Stimulated activated effector memory CD8-positive, alpha-beta T cell treated with anti-CD3 and anti-CD28 coated beads, Interleukin-12 subunit alpha, Interleukin-12 subunit beta, amount 100 ng/mL, for 72 hours (primary cell): Measurements from ENCODE around the gene KIF22.
A peak's percentile ranks its signal among the peaks of the same experiment; 100 is the strongest.
"Not testable (repeated sequence)": the region's sequence is repeated elsewhere in the genome, so short reads cannot be mapped to it uniquely, and the experiment has no call there.

Experiments used
- ATAC-seq: fragments of 150-1000 bp; cut with Tn5 transposase; 2 replicates; pipeline ENCODE4 v1.10.0; 2021
- DNase-seq, 2 donors: peaks; one replicate each; pipeline ENCODE4 v3.0.0; 2021 to 2022; ENCODE audit warnings: low spot score in 2 of 2
- H3K27ac Mint-ChIP-seq: one replicate; pipeline ENCODE4 v1.8.0; 2022; ENCODE audit warnings: mild to moderate bottlenecking, mixed read lengths
- H3K36me3 Mint-ChIP-seq: one replicate; pipeline ENCODE4 v1.8.0; 2022; ENCODE audit warnings: mild to moderate bottlenecking, mixed read lengths
- H3K4me1 Mint-ChIP-seq: one replicate; pipeline ENCODE4 v1.8.0; 2022; ENCODE audit warnings: mixed read lengths
- H3K4me3 Mint-ChIP-seq: one replicate; pipeline ENCODE4 v1.8.0; 2022; ENCODE audit warnings: mild to moderate bottlenecking, mixed read lengths
- H3K9me3 Mint-ChIP-seq: one replicate; pipeline ENCODE4 v1.8.0; 2022; ENCODE audit warnings: mixed read lengths

The KIF22 gene

DNA sequence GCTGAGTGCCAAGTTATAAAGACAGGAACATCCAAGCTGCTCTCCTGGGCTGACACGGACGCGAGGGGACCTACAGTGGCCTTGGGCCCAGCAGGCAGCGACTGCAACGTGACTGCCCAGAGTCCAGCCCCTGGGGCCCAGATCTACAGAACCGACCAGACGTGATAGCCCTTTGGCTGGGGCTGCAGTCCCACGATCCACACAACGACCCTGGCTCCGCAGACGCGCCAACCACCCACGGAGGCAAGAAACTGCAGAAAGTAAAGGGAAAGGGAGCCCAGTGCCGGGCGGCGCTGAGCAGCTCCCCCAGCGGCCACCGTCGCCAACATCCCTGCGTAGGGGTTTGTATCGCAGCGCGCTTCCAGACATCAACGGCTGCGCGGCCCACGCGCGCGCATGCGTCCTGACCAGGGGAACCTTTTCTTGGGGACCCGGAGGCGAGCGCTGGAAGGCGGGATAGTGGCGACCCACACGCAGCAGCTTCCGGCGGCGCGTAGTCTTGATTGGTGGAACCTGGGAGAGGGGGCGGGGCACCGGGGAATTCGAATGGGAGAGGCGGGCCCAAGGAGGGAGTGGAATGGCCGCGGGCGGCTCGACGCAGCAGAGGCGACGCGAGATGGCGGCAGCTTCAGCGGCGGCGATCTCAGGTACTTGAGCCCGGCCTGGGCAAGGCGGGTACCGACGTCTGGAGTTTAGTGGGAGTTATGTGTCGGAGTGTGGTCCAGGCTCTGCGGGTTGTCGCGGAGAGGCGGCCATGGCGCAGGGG is at the start of gene KIF22:
Gene KIF22, plus strand, starts transcription at position 569 of the 766 bp plus-strand sequence. Its CDS starts 9 bp downstream, at position 578.
- peak; percentile 99 to 100 for DNase-seq
- Mint-ChIP-seq H3K36me3 (peaks cover 41% of the 10 kb centered on the region), H3K9me3 (no peaks in the 10 kb centered on the region), H3K4me1 (peaks cover 40% of the 10 kb centered on the region), H3K27ac (peak within 1 kb of the TSS; percentile 91), H3K4me3 (peak within 1 kb of the TSS; percentile 92)
- ATAC-seq: peak; percentile 96

DNA sequence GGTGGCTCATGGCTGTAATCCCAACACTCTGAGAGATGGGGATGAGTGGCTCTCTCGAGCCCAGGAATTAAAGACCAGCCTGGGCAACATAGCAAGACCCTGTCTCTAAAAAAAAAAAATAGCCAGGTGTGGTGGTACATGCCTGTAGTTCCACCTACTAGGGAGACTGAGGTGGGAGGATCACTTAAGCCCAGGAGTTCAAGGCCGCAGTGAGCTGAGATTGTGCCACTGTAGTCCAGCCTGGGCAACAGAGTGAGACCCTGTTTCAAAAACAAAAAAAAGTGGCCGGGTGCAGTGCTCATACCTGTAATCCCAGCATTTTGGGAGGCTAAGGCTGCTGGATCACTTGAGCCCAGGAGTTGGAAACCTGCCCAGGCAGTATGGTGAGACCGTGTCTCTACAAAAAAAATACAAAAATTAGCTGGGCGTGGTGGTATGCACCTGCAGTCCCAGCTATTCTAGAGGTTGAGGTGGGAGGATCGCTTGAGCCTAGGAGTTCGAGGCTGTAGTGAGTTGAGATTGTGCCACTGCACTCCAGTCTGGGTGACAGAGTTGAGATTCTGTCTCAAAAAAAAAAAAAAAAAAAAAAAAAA is 47.8 kb upstream of the KIF22 start:
- DNase-seq: no peak
- no peak for ATAC-seq
- H3K9me3 Mint-ChIP-seq: no peaks in the 10 kb centered on the region
- peak overlapping the region; percentile 98 for H3K4me3 Mint-ChIP-seq
- peaks cover 80% of the 10 kb centered on the region for H3K4me1 Mint-ChIP-seq
- peaks cover 57% of the 10 kb centered on the region for H3K36me3 Mint-ChIP-seq
- H3K27ac Mint-ChIP-seq: peak overlapping the region; percentile 100

DNA sequence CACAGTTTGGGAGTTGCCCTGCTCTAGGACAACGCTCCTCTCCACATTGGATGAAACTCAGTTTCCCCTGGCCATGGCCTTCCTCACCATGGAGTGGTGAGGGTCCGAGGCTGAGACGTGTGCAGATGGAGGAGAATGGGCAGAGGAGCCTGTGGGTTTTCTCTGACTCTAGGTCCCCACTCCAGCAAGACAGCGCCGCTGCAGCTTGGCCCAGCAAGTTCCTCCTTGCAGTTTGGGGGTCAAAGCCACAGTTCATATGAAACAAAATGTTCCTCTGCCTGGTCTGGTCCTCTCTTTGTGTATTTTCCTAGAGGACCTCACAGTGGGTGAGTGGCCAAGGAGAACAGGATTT is 47.1 kb upstream of the KIF22 start:
- DNase-seq (no peak), ATAC-seq (no peak)
- H3K9me3 Mint-ChIP-seq: no peaks in the 10 kb centered on the region
- peaks cover 57% of the 10 kb centered on the region for H3K36me3 Mint-ChIP-seq
- peak overlapping the region; percentile 100 for H3K27ac Mint-ChIP-seq
- peaks cover 74% of the 10 kb centered on the region for H3K4me1 Mint-ChIP-seq
- H3K4me3 Mint-ChIP-seq: peak overlapping the region; percentile 98

DNA sequence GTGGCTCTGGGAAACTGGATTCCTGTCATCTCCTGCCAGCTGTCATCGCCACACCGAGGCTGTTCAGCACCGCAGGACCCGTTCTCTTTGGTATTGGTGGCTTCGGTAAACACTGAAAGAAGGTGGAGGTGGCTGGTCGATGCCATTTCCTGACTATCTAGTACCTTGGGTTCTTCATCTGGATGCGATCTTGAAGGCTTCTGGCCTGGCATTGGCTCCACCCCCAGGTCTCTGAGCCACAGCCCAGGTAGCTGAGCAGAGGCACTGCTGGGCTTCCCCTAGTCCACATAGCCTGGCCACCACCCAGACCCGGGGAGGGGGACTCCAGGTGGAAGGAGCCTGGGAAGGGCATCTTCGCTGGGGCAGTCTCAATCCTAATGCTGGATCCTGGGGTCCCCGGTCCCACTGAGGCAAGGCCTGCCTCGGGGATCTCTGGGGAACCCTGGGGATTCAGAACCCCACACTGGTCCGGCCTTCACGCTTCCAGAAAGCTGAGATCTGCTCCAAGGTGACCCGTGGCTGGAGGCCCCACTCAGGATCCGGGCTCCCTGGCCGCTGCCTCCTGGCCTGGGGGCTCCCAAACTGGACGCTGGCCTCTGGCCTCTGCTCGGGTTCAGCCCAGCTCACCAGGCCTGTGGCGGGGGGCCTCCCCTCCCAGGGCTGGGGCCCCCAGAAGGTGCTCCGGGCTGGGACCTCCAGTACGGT is 46.6 kb upstream of the KIF22 start:
- peaks cover 57% of the 10 kb centered on the region for H3K36me3 Mint-ChIP-seq
- peak; percentile 24 to 65 for DNase-seq

DNA sequence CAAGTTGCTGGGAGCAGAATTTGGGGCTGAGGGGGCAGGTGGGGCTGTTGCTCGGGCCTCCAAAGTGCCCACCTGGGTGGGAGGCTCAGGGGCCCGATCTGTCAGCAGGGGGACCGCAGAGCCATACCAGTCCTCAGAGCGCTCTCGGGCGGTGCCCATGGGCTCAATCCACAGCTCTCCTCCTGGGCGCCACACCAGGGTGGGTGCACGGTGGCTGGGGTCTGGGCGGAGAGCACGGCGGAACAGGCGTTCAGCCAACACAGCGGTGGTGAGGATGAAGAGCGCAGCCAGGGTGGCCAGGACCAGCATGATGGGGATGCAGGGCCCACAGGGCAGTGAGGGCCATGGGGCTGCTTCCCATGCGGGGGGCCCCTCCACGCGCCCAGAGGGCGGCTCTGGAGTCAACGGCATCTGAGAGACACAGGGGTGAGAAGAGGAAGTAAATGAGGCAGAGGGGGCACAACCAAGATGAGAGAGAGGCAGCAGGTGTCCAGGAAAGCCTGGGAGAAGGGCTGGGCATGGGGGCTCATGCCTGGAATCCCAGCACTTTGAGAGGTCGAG is 45.9 kb upstream of the KIF22 start:
- ATAC-seq: no peak
- DNase-seq: peak; percentile 12 to 65
- Mint-ChIP-seq H3K4me3 (peak overlapping the region; percentile 98), H3K27ac (peak overlapping the region; percentile 100), H3K36me3 (peaks cover 57% of the 10 kb centered on the region), H3K4me1 (peaks cover 63% of the 10 kb centered on the region), H3K9me3 (no peaks in the 10 kb centered on the region)

More for the DNA sequence above, 46.6 kb upstream of the KIF22 start:
- Mint-ChIP-seq H3K4me3 (peak overlapping the region; percentile 98), H3K9me3 (no peaks in the 10 kb centered on the region), H3K27ac (peak overlapping the region; percentile 100), H3K4me1 (peaks cover 68% of the 10 kb centered on the region)
- no peak for ATAC-seq

DNA sequence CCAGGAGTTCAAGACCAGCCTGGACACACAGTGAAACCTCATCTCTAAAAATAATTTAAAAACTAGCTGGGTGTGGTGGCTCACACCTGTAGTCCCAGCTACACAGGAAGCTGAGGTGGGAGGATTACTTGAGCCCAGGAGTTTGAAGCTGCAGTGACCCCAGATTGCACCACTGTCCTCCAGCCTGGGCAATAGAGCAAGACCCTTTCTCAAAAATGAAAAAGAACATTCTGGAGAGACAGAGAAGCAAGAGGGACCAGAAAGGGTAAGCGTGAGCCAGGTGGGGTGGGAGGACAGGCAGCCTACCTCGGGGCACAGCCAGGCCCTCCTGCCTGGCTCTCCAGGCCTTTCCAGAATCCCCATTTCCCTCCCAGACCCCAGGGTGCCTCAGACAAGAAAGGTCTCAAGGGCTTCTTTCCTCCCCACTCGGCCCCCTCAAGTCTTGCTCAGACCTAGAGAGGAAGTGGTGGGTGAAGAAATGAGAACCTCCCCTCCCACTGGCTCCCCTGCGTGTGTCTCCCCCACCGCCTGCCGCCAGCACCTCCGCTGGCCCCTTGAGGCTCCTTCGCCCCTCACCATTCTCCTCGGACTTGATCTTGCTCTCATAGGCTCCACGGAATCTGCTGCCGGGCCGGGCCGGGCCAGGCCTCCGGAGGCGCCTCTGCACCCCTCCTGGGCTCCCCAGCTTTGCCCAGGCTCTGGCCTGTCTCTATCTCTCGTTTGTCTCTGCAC is 45.3 kb upstream of the KIF22 start:
- peak overlapping the region; percentile 100 for H3K27ac Mint-ChIP-seq
- H3K4me1 Mint-ChIP-seq: peaks cover 57% of the 10 kb centered on the region
- no peaks in the 10 kb centered on the region for H3K9me3 Mint-ChIP-seq
- peaks cover 57% of the 10 kb centered on the region for H3K36me3 Mint-ChIP-seq
- peak; percentile 44 to 86 for DNase-seq
- peak overlapping the region; percentile 98 for H3K4me3 Mint-ChIP-seq
- peak; percentile 85 for ATAC-seq

DNA sequence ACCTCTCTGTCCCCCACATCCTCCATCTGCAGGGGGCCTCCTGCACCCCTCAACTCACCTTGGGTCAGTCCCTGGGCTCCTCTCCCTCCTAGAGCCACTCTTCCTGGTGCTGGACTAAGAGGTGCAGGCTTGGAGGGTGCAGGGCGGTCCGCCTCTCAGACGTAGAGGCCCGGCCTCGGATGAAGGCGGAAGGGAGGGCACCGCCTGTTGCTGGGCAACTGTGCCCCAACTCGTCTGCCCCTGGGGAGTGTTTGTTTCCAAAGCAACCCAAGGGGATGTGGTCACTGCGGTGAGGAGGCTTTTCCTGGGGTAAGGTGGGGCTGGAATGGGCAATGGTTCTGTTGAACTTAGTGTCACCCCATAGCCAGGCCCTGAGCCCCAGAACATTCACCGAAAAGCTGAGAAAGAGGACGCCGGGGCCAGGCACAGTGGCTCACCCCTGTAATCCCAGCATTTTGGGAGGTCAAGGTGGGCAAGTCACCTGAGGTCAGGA is 44.7 kb upstream of the KIF22 start, which contains the start of gene C16orf54:
Gene C16orf54, minus strand, starts transcription at position 138 of the 493 bp plus-strand sequence. CDS start 1,039 bp downstream, outside the sequence.
- ATAC-seq: peak; percentile 92
- peaks cover 57% of the 10 kb centered on the region for H3K36me3 Mint-ChIP-seq
- peaks cover 51% of the 10 kb centered on the region for H3K4me1 Mint-ChIP-seq
- peak within 1 kb of the TSS; percentile 100 for H3K27ac Mint-ChIP-seq
- peak; percentile 74 to 95 for DNase-seq
- H3K9me3 Mint-ChIP-seq: no peaks in the 10 kb centered on the region
- peak within 1 kb of the TSS; percentile 98 for H3K4me3 Mint-ChIP-seq

DNA sequence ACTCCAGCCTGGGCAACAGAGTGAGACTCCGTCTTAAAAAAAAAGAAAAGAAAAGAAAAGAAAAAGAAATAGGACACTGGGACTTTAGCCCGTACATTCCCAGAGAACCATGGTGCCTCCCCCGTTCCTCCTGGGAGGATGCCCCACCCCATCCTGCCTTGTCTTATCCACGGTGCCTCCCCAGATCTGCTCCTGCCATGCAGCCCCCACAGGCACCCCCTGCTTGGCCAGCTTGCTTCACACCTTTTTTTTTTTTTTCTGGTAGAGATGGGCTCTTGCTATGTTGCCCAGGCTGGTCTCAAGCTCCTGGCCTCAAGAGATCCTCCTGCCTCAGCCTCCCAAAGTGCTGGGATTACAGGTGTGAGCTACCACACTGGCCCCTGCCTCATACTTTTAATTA is 44.0 kb upstream of the KIF22 start:
- H3K4me3 Mint-ChIP-seq: peak overlapping the region; percentile 98
- H3K27ac Mint-ChIP-seq: peak overlapping the region; percentile 100
- H3K36me3 Mint-ChIP-seq: peaks cover 53% of the 10 kb centered on the region
- ATAC-seq, H3K9me3 Mint-ChIP-seq: not testable (repeated sequence)
- peaks cover 44% of the 10 kb centered on the region for H3K4me1 Mint-ChIP-seq
- DNase-seq: peak; percentile 12 to 58

DNA sequence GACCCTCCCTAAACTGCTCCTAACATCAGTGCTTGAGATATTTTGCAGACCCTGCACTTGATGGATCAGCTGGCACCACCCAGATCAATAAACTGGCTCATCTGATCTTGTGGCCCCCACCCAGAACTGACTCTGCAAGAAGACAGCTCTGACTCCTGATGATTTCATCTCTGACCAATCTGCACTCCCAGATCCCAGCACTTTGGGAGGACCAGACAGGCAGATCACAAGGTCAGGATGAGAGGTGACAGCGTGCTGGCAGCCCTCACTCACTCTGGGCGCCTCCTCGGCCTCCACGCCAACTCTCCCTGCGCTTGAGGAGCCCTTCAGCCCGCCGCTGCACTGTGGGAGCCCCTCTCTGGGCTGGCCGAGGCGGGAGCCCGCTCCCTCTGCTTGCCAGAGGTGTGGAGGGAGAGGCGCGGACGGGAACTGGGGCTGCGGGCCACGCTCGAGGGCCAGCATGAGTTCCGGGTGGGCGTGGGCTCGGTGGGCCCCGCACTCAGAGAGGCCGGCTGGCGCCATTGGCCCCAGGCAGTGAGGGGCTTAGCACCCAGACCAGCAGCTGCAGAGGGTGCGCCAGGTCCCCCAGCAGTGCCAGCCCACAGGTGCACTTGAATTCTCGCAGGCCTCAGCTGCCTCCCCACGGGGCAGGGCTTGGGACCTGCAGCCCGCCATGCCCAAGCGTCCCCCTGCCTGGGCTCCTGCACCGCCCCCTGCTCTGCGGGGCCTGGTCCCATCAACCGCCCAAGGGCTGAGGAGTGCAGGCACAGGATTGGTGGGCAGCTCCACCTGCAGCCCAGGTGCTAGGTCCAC is 42.4 kb upstream of the KIF22 start:
- H3K9me3 Mint-ChIP-seq: no peaks in the 10 kb centered on the region
- H3K27ac Mint-ChIP-seq: no peak overlapping the region
- no peak for DNase-seq
- peaks cover 37% of the 10 kb centered on the region for H3K36me3 Mint-ChIP-seq
- H3K4me3 Mint-ChIP-seq: no peak overlapping the region
- H3K4me1 Mint-ChIP-seq: peaks cover 38% of the 10 kb centered on the region
- ATAC-seq: no peak

DNA sequence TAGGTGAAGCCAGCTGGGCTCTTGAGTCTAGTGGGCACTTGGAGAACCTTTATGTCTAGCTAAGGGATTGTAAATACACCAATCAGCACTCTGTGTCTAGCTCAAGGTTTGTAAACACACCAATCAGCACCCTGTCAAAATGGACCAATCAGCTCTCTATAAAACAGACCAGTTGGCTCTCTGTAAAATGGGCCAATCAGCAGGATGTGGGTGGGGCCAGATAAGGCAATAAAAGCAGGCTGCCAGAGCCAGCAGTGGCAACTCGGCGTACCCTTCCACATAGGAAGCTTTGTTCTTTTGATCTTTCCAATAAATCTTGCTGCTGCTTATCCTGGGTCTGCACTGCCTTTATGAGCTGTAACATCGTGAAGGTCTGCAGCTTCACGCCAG is 41.8 kb upstream of the KIF22 start:
- Mint-ChIP-seq H3K4me1 (peaks cover 32% of the 10 kb centered on the region), H3K36me3 (peaks cover 31% of the 10 kb centered on the region)
- H3K4me3 Mint-ChIP-seq, H3K9me3 Mint-ChIP-seq, H3K27ac Mint-ChIP-seq, DNase-seq, ATAC-seq: not testable (repeated sequence)

DNA sequence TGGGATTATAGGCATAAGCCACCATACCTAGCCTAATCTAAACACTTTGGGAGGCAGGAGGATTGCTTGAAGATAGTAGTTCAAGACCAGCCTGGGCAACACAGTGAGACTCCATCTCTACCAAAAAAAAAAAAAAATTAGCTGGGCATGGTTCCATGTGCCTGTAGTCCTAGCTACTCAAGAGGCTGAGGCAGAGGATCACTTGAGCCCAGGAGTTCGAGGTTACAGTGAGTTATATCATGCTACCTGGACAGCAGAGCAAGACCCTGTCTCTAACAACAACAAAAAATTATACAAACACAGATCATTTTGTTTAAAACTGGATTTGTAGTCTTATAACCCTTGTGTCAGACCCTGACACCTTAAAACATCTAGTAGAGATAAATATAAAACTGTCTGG is 37.0 kb upstream of the KIF22 start:
- DNase-seq (no peak), ATAC-seq (no peak)
- H3K9me3 Mint-ChIP-seq: no peaks in the 10 kb centered on the region
- no peaks in the 10 kb centered on the region for H3K4me1 Mint-ChIP-seq
- no peak overlapping the region for H3K27ac Mint-ChIP-seq
- H3K4me3 Mint-ChIP-seq: no peak overlapping the region
- no peaks in the 10 kb centered on the region for H3K36me3 Mint-ChIP-seq

DNA sequence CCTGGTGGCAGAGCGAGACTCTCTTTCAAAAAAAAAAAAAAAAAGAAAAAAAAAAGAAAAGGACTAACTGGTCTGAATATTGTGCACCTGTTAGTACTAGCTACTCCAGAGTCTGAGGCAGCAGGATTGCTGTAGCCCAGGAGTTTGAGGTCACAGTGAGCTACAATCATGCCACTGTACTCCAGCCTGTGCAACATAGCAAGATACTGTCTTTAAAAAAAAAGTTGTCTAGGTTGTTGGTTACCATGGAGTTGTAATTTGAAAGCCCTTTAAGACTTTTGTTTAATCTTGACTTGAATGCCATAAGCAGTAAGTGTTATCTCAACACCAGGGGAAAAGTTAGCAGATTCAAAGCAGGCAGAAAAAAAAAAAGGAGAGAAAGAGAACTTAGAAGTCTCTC is 33.9 kb upstream of the KIF22 start:
- no peak overlapping the region for H3K4me3 Mint-ChIP-seq
- H3K9me3 Mint-ChIP-seq: no peaks in the 10 kb centered on the region
- no peak for ATAC-seq
- no peak for DNase-seq
- H3K4me1 Mint-ChIP-seq: no peaks in the 10 kb centered on the region
- H3K36me3 Mint-ChIP-seq: no peaks in the 10 kb centered on the region
- H3K27ac Mint-ChIP-seq: no peak overlapping the region

DNA sequence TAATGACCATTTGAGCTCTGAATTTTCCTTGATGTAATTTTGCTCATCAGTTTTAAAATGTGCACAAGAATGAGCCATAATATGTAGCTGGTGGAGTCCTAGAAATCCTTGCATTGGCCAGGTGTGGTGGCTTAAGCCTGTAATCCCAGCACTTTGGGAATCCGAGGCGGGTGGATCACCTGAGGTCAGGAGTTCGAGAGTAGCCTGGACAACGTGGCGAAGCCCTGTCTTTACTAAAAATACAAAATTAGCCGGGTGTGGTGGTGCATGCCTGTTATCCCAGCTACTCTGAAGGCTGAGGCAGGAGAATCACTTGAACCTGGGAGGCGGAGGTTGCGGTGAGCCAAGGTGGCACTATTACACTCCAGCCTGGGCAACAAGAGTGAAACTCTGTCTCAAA is 33.5 kb upstream of the KIF22 start:
- H3K9me3 Mint-ChIP-seq, H3K36me3 Mint-ChIP-seq, ATAC-seq, H3K27ac Mint-ChIP-seq, H3K4me3 Mint-ChIP-seq, H3K4me1 Mint-ChIP-seq, DNase-seq: not testable (repeated sequence)

DNA sequence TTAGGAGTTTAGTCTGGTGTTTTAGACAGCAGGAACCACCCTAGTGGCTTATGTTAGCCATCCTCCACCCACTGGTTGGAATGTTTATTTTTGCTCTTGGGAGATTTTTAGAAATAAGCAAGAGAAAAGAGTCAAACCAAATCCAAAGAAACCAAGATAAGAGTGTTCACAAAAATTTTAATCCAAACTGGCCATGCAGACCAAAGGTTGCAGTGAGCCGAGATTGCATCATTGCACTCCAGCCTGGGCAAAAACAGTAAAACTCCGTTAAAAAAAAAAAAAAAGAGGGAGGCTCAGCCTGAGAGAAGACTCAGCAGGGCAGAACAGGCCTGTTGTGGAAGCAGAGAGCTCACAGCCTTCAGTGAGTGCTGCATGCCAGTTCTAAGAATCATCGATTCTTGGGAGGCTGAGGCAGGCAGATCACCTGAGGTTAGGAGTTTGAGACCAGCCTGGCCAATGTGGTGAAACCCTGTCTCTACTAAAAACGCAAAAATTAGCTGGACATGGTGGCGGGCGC is 32.5 kb upstream of the KIF22 start:
- H3K4me3 Mint-ChIP-seq: no peak overlapping the region
- ATAC-seq: no peak
- H3K36me3 Mint-ChIP-seq: no peaks in the 10 kb centered on the region
- peak overlapping the region; percentile 75 for H3K27ac Mint-ChIP-seq
- peaks cover 2% of the 10 kb centered on the region for H3K4me1 Mint-ChIP-seq
- no peaks in the 10 kb centered on the region for H3K9me3 Mint-ChIP-seq
- no peak for DNase-seq
